Coronary artery (tissue), 2 donors: ENCODE measurements around the gene EIF6.
A peak's percentile ranks its signal among the peaks of the same experiment; 100 is the strongest.

ENCODE experiments used
- DNase-seq: peaks from one replicate; pipeline ENCODE4 v3.0.0-alpha.2; 2017; ENCODE audit warnings: low spot score
- H3K27ac ChIP-seq, 2 donors: fragments of 200-600 bp; sonication (generic); one replicate each; pipeline ENCODE4 v1.5.1; 2016 to 2019
- H3K4me3 ChIP-seq: fragments of 200-600 bp; sonication (generic); 2 replicates; pipeline ENCODE4 v1.5.1; 2016; ENCODE audit warnings: mild to moderate bottlenecking, moderate library complexity
- CTCF ChIP-seq: fragments of 200-600 bp; sonication (generic); IDR thresholded peaks from one replicate; pipeline ENCODE4 v1.5.1; 2019; ENCODE audit warnings: antibody characterized with exemption

Gene EIF6

GRCh38 chr20:35303735-35304491 lies 19.3 kb upstream of the EIF6 start:
- H3K4me3 ChIP-seq = no peak overlapping the region
- H3K27ac ChIP-seq = no peak overlapping the region
- no peak for DNase-seq
- peak; percentile 72 for TF ChIP-seq CTCF

- H3K4me3 ChIP-seq = no peak overlapping the region
- no peak for TF ChIP-seq CTCF
- H3K27ac ChIP-seq = no peak overlapping the region
- DNase-seq = no peak
Observed at GRCh38 chr20:35303382-35303734, 18.8 kb upstream of the EIF6 start.

GRCh38 chr20:35302421-35303335 lies 18.1 kb upstream of the EIF6 start:
- no peak overlapping the region for H3K4me3 ChIP-seq
- no peak for TF ChIP-seq CTCF
- DNase-seq = no peak
- H3K27ac ChIP-seq = no peak overlapping the region

- DNase-seq = no peak
- Histone ChIP-seq H3K27ac (no peak overlapping the region), H3K4me3 (no peak overlapping the region)
- no peak for TF ChIP-seq CTCF
Observed at GRCh38 chr20:35301426-35301825, 16.9 kb upstream of the EIF6 start.

- TF ChIP-seq CTCF = no peak
- Histone ChIP-seq H3K27ac (no peak overlapping the region), H3K4me3 (no peak overlapping the region)
- DNase-seq = no peak
Observed at GRCh38 chr20:35300469-35301262, 16.1 kb upstream of the EIF6 start.

GRCh38 chr20:35299780-35300179 lies 15.2 kb upstream of the EIF6 start:
- DNase-seq = no peak
- TF ChIP-seq CTCF = no peak
- Histone ChIP-seq H3K27ac (no peak overlapping the region), H3K4me3 (no peak overlapping the region)
